Transverse colon (tissue), 4 donors: ENCODE results near the gene CAMK2B. TPM values are rescaled to one million over a fixed set of nuclear protein-coding genes. Genes with fewer than 3 reads are reported as not detected.
"Not testable (repeated sequence)": the region's sequence is repeated elsewhere in the genome, so short reads cannot be mapped to it uniquely, and the experiment has no call there.

ENCODE experiments used
- DNase-seq: peaks from one replicate; pipeline ENCODE4 v3.0.0-alpha.2; 2019
- H3K27ac ChIP-seq, 4 donors: fragments of 200-600 bp; sonication (generic); 2 replicates each; pipeline ENCODE4 v1.5.1; 2016 to 2018; ENCODE audit warnings: inconsistent platforms in 4 of 4
- H3K27me3 ChIP-seq: fragments of 200-600 bp; sonication (generic); 2 replicates; pipeline ENCODE4 v1.5.1; 2017; ENCODE audit warnings: inconsistent platforms
- H3K36me3 ChIP-seq, 4 donors: fragments of 200-600 bp; sonication (generic); 2 replicates each; pipeline ENCODE4 v1.5.1; 2017 to 2019; ENCODE audit warnings: inconsistent platforms in 4 of 4
- H3K4me1 ChIP-seq, 4 donors: fragments of 200-600 bp; sonication (generic); 2 replicates each; pipeline ENCODE4 v1.5.1; 2017 to 2020; ENCODE audit warnings: inconsistent platforms in 4 of 4
- H3K4me3 ChIP-seq, 4 donors: fragments of 200-600 bp; sonication (generic); 1 replicate in 1 of 4; 2 replicates in 3 of 4; pipeline versions ENCODE4 v1.5.1 to v1.6.1; 2017 to 2019; ENCODE audit warnings: inconsistent platforms in 4 of 4
- H3K9me3 ChIP-seq, 2 donors: fragments of 200-600 bp; sonication (generic); 2 replicates each; pipeline ENCODE4 v1.5.1; 2017 to 2019; ENCODE audit warnings: inconsistent platforms in 2 of 2
- EP300 ChIP-seq: sonication (generic); formaldehyde crosslinking; IDR thresholded peaks from one replicate; pipeline ENCODE4 v1.6.1; 2017; ENCODE audit warnings: antibody characterized with exemption, low read depth
- POLR2A ChIP-seq: fragments of 450-650 bp; IDR thresholded peaks from one replicate; pipeline ENCODE4 v1.6.1; 2016; ENCODE audit warnings: antibody characterized with exemption, mild to moderate bottlenecking, moderate library complexity
- POLR2AphosphoS5 ChIP-seq, 3 donors: sonication (generic); formaldehyde crosslinking; IDR thresholded peaks; one replicate each; pipeline ENCODE4 v1.6.1; 2016; ENCODE audit warnings: antibody characterized with exemption in 3 of 3
- WGBS, 2 donors: methylation state at CpG; one replicate each; pipeline ENCODE4 v1.1.5; 2018; ENCODE audit warnings: low coverage in 1 of 2; 5-methylcytosine and 5-hydroxymethylcytosine counted together
- in situ Hi-C, 4 donors: fragments of 200-750 bp; cut with MboI; loops; one replicate each; pipeline versions ENCODE4 v1.15.0 to v1.15.1; 2017; ENCODE audit warnings: low sequenced_read_pairs in 3 of 4, low pct_ligation_motif_present in 1 of 4, low pct_unique_long_range_greater_than_20kb in 1 of 4
- intact Hi-C: fragments of 100-400 bp; cut with DNase I; formaldehyde crosslinking; loops from one replicate; pipeline ENCODE4 v1.15.1; 2023; ENCODE audit warnings: low total_unique reads
- total RNA-seq, 4 donors: library from RNA; depleted of rRNA; stranded (reverse); fragments of >200 nt; gene quantifications; one replicate each; pipeline ENCODE4 v1.1.0, GENCODE V29; 2016
- TF ChIP-seq, protein P1 (sequence below), 5 experiments: fragments of 200-600 bp in 3 of 5; fragments of 450-650 bp in 2 of 5; sonication (generic) in 3 of 5; IDR thresholded peaks; 1 replicate in 2 of 5; 2 replicates in 3 of 5; pipeline ENCODE4 v1.5.1; 2016 to 2017; ENCODE audit warnings: antibody characterized with exemption in 5 of 5, inconsistent platforms in 3 of 5, mild to moderate bottlenecking in 2 of 5, moderate library complexity in 1 of 5

Gene CAMK2B
- total RNA-seq, 4 donors from 2014 or later, result 0.16 to 2.8 (median 0.27) TPM; not detected in 1

DNA sequence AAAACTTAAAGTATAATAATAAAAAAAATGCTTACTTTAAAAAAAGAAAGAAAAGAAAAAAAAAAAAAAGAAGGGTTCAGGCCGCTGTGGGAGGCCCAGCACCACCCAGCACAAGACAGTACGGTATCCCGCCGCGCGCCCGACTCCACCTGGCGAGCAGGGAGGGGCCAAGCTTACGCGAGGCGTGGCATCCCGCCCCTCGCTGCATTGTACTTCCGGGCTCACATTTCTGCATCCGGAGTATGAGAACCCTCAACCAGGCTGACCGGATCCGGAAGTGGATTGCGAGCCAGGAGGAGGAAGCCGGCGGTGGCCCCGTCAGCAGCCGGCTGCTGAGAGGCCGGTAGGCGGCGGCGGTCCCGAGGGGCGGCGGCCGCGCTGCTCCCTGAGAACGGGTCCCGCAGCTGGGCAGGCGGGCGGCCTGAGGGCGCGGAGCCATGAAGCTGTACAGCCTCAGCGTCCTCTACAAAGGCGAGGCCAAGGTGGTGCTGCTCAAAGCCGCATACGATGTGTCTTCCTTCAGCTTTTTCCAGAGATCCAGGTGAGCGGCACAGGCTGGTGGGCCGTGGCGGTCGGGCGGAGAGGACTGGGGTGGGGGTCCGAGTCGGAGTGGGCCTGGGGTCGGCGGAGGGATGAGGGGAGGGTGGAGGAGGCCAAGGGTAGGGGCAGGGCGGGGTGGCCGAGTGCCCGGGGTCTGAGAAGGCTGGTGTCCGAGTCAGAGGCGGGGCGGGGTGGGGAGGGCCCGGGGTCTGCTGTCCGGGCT is 124.5 kb downstream of the CAMK2B start, which contains the start of gene YKT6:
Gene YKT6, plus strand, starts transcription at position 280 of the 763 bp plus-strand sequence. Its CDS starts 158 bp downstream, at position 438.
- WGBS, 2 donors, result 0 to 1% methylated on average over 13 to 48 of the region's 58 CpGs
- H3K36me3 ChIP-seq, result peaks cover 0 to 14% (median 6%) of the 10 kb centered on the region in 4 donors
- TF ChIP-seq POLR2AphosphoS5 (IDR thresholded peaks at IDR 0.05) (peak; percentile 74 to 92 (median 79)), EP300 (no peak), POLR2A (peak; percentile 82)
- TF ChIP-seq, protein P1, sequence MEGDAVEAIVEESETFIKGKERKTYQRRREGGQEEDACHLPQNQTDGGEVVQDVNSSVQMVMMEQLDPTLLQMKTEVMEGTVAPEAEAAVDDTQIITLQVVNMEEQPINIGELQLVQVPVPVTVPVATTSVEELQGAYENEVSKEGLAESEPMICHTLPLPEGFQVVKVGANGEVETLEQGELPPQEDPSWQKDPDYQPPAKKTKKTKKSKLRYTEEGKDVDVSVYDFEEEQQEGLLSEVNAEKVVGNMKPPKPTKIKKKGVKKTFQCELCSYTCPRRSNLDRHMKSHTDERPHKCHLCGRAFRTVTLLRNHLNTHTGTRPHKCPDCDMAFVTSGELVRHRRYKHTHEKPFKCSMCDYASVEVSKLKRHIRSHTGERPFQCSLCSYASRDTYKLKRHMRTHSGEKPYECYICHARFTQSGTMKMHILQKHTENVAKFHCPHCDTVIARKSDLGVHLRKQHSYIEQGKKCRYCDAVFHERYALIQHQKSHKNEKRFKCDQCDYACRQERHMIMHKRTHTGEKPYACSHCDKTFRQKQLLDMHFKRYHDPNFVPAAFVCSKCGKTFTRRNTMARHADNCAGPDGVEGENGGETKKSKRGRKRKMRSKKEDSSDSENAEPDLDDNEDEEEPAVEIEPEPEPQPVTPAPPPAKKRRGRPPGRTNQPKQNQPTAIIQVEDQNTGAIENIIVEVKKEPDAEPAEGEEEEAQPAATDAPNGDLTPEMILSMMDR (IDR thresholded peaks at IDR 0.05), result peak; percentile 56 to 87 (median 59)
- H3K27me3 ChIP-seq, result peaks cover 10% of the 10 kb centered on the region
- in situ Hi-C loops, result no loop called here
- peak within 1 kb of the TSS; percentile 79 to 97 (median 89) for H3K4me3 ChIP-seq
- no peaks in the 10 kb centered on the region for H3K9me3 ChIP-seq
- intact Hi-C loops, result no loop called here
- peaks cover 0 to 24% (median 13%) of the 10 kb centered on the region in 4 donors for H3K4me1 ChIP-seq
- peak; percentile 96 for DNase-seq
- H3K27ac ChIP-seq, result peak within 1 kb of the TSS; percentile 79 to 88 (median 84)

DNA sequence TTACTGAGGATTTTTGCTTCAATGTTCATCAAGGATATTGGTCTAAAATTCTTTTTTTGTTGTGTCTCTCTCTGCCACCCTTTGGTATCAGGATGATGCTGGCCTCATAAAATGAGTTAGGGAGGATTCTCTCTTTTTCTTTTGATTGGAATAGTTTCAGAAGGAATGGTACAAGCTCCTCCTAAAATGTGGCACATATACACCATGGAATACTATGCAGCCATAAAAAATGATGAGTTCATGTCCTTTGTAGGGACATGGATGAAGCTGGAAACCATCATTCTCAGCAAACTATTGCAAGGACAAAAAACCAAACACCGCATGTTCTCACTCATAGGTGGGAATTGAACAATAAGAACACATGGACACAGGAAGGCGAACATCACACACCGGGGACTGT is 125.2 kb downstream of the CAMK2B start:
- H3K27me3 ChIP-seq, result peaks cover 10% of the 10 kb centered on the region
- in situ Hi-C loops, intact Hi-C loops, H3K36me3 ChIP-seq, H3K9me3 ChIP-seq, DNase-seq, H3K27ac ChIP-seq: not testable (repeated sequence)
- peak overlapping the region in 1 of 4 donors; percentile 79 for H3K4me3 ChIP-seq
- H3K4me1 ChIP-seq, result peaks cover 0 to 24% (median 13%) of the 10 kb centered on the region in 4 donors
- WGBS, 2 donors, result 71% methylated on average over 1 of the region's 3 CpGs; no CpG with 5 or more reads in 1 of the 2 donors

DNA sequence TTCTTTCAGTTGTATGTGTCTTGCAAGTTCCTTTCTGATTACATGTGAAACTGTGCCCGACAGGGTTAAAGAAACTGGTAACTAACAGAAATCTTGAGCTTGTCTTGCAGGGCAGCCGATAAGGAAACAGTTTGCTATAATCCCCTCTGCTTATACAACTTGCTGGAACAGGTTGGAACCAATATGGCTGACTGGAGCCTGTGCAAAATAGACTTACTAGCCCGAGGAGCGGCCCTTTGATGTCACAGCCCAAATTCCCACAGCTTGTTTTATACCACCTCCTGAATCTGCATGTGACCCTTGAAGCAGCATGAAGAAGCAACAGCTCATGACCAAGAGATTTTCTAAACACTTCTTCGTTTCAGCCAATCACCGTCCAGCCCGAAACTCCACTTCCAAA is 127.9 kb downstream of the CAMK2B start:
- Histone ChIP-seq H3K27me3 (peaks cover 10% of the 10 kb centered on the region), H3K27ac (no peak overlapping the region), H3K4me1 (peaks cover 0 to 11% (median 10%) of the 10 kb centered on the region in 4 donors), H3K4me3 (no peak overlapping the region), H3K9me3 (no peaks in the 10 kb centered on the region), H3K36me3 (no peaks in the 10 kb centered on the region)
- DNase-seq, result no peak
- intact Hi-C loops, result no loop called here
- in situ Hi-C loops, result no loop called here
- no peak for TF ChIP-seq POLR2AphosphoS5 (IDR thresholded peaks at IDR 0.05)
- 53 to 68% methylated on average over 2 to 7 of the region's 7 CpGs for WGBS, 2 donors

DNA sequence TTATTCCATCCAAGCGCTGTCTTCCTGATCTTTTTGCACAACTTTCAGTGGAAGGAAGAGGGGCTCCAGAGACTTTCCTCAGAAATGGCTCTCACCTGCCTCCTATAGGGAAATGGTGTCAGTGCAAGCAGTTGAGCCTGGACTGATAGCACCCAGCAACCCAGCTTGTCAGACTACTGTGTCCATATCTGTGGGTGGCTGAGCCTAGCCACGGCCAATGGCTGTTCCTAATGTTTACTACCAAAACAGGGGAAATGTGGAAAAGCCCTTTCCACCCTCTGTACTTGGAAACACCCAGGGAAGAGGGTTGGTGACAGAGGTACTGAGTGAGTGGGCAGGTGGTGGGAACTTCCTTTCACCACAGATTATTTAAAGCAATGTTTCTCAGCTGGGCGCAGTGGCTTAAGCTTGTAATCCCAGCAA is 128.9 kb downstream of the CAMK2B start:
- peaks cover 0 to 1% (median 1%) of the 10 kb centered on the region in 4 donors for H3K4me1 ChIP-seq
- 10 to 42% methylated on average over 1 to 3 of the region's 3 CpGs for WGBS, 2 donors
- no peak for TF ChIP-seq POLR2AphosphoS5 (IDR thresholded peaks at IDR 0.05)
- TF ChIP-seq, protein P1 (IDR thresholded peaks at IDR 0.05), result peak; percentile 41 to 48 (median 42)
- in situ Hi-C loops, result no loop called here
- no peak overlapping the region for H3K4me3 ChIP-seq
- intact Hi-C loops, result no loop called here
- H3K27me3 ChIP-seq, result peaks cover 10% of the 10 kb centered on the region
- H3K36me3 ChIP-seq, result no peaks in the 10 kb centered on the region
- H3K9me3 ChIP-seq, result no peaks in the 10 kb centered on the region
- no peak for DNase-seq
- no peak overlapping the region for H3K27ac ChIP-seq

DNA sequence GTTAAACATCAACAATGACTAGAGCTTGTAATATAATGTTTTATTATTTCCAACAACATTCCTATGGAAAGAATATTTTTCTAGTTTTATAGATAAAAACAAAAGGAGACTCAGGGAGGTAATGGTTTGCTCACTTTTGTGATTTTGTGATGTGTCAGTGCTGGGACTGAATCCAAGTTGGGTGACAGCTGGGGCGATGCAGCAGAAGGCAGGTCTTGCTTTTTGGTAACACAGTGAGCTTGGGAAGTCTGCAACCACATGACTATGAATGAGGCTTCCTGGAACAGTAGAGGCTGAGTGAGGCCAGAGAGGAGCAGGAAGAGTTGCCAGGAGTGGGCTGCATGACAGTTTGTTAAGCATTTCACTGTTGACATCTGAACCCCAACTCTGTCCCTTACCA is 129.5 kb downstream of the CAMK2B start:
- intact Hi-C loops, result no loop called here
- peaks cover 10% of the 10 kb centered on the region for H3K27me3 ChIP-seq
- no peaks in the 10 kb centered on the region for H3K36me3 ChIP-seq
- in situ Hi-C loops, result no loop called here
- DNase-seq, result no peak
- H3K4me3 ChIP-seq, result no peak overlapping the region
- 40 to 58% methylated on average over 1 of the region's 1 CpG for WGBS, 2 donors
- H3K9me3 ChIP-seq, result no peaks in the 10 kb centered on the region
- no peaks in the 10 kb centered on the region for H3K4me1 ChIP-seq
- no peak overlapping the region for H3K27ac ChIP-seq
- no peak for TF ChIP-seq POLR2AphosphoS5 (IDR thresholded peaks at IDR 0.05)
- TF ChIP-seq, protein P1 (IDR thresholded peaks at IDR 0.05), result no peak
- no peak for TF ChIP-seq EP300
- TF ChIP-seq POLR2A, result no peak
